ENCODE measurements around the gene AEBP1. TPM values are rescaled to one million over a fixed set of nuclear protein-coding genes. Genes with fewer than 3 reads are reported as not detected.

Gene AEBP1
- total RNA-seq, 1 donor from 2014 or later, result 19.8 TPM

DNA sequence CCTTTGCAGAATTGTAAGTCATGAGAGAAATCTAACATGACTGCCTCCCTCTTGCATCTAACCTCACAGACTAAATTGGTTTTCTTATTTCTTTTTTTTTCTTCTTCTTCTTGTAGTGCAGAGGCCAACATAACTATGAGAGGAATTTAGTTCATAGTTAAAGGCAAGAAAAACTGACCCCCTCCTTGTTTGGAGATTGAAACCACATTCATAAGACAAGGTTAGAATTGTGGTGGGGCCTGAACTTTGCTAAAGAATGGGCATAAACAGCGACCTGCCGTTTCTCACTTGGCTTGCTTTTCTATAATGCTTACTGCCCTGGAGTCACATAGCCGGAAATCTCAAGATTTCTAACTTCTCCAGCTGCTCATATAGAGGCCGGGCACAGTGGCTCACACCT lies 19.4 kb upstream of the AEBP1 start:
- no peak for DNase-seq (ENCODE audit: low read depth in 2 of 2)

DNA sequence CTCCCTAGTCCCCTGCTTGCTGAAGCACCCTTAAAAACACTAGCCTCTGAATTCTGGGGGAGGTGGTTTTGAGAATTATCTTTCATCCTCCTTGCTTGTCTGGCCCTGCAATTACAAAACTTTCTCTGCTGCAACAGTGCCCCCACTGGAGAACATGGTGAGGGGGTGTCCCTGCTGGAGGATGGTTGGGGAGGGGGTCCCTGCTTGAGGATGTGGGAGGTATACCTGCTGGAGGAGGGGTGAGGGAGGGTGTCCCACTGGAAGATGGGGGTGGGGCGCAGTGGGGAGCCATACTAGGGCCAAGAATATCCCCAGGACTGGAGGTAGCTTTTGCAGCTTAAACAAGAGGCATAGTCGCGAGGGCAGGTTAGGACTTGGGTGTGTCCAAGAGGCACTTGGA lies 18.6 kb upstream of the AEBP1 start:
- no peak for DNase-seq (ENCODE audit: low read depth in 2 of 2)

DNA sequence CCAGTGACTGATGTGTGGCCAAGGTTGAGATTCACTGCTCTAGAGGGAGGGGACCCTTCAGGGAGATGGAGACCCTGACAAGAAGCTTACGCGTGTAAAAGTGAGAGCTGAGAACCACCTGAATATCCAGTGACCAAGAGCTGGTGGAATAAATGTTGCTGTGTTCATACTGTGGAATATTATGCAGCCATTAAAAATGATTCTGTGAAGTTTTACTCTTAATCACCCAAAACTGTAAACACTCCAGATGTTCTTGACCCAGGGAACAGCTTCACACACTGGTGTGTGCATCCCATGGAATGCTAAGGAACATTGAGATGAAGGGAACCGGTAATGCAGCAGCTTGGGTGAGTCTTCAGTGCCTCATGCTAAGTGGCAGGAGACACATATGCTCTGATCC lies 17.5 kb upstream of the AEBP1 start:
- no peak for DNase-seq (ENCODE audit: low read depth in 2 of 2)

DNA sequence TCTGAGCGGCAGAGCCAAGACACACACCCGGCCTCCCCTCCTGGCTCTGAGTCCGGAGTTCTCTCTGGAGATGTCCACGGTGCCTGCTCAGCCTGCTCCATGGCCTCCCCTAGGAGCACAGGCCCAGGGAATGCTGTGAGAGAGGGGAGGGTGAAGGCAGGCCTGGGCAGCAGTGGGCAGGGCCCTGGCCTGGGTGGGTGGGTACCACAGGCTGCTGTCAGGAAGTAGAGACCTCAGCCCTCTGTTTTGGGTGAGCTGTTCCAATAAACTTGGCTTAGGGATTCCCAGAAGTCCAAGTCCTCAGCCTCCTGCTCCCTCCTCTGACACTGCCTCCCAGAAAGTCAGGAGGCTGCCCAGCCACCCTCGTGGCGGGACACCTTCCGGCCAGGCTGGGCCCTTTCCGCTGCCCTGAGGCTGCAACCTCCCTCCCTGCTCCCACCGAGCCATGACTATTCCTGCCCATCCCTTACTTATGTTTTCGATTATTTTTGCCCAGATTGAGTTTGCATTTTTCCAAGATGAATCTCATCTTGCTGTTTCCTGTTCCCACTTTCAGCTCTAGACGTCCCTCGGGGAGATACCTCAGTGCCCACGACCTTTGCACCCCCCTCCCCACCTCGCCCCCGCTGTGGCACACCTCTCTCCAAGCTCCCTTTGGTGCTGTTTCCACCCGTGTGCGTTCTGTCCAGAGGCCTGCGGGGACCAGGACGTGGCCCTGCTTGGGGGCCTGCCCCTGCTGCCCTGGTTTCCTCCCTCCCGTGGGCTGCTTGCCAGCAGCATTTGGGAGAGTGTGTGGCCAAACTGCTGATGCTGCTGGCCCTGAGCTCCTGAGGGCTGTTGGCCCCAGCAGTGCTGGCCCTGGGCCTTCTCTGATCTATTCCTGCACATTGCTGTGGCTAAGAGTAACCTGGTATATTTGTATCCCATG lies 16.0 kb upstream of the AEBP1 start:
- DNase-seq (ENCODE audit: low read depth in 2 of 2), result peak; percentile 51 to 74

DNA sequence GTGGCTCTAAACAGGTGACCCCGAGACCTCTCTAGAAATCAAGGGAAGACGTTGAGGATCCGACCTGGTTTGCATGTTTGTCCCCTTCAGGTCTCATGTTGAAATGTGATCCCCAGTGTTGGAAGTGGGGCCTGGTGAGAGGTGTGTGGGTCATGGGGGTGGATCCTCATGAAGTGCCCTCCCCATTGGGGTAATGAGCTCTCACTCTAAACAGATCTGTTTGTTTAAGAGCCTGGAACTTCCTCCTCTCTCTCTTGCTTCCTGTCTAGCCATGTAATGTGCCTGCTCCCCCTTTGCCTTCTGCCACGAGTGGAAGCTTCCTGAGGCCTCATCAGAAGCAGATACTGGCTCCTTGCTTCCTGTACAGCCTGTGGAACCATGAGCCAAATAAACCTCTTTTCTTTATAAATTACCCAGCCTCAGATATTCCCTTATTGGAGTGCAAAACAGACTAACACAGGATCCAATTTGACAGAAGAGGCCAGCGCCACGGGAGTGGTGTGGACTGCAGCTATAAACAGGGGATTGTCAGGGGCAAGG lies 11.0 kb upstream of the AEBP1 start:
- no peak for DNase-seq (ENCODE audit: low read depth in 2 of 2)

DNA sequence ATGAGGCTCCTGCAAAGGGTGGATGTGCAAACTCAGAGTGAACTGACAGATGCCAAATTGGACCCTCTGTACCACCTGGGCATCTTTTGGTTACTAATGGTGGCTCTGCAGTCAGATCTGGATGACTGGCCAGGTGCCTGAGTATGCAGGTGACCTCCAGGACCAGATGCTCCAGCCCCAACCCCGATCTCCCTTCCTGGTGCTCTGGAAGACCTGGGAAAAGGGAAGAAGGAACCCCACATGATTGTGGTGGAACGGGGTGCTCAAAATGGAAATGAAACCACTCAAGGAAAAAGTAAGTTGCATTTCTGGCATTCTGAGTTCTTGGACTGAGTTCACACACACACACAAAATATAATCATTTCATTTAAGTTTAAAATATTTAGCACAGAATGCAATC lies 9.8 kb upstream of the AEBP1 start:
- DNase-seq (ENCODE audit: low read depth in 2 of 2), result no peak

DNA sequence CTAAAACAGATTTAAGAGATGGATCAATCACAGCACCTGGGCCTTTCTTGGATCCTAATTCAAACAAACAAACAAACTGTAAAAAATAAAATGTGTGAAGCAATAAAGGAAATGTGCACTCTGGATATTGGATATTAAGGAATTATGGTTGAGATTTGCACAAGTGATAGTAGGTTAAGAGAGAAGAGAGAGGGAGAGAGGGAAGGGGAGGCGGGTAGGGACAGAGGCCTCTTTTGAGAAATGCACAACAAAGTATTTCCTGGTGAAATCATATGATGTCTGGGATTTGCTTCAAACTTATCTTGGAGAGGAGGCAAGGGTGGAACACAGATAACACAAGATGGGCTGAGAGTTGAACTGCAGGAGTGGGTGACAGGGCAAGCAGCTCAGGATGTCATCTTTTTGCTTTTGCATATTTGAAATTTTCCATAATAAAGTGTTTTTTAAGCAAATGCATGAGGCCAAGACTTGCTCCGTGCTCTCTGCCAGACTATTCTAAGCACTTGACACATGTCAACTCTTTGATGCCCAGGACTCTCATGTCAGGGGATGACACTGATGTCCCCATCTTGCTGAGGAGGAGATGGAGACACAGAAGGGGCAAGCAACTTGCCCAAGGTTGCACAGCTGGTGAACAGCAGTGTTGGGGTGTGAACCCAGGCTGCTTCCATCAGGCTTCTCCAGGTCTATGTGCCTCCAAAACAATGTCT lies 9.1 kb upstream of the AEBP1 start:
- DNase-seq (ENCODE audit: low read depth in 2 of 2), result no peak

DNA sequence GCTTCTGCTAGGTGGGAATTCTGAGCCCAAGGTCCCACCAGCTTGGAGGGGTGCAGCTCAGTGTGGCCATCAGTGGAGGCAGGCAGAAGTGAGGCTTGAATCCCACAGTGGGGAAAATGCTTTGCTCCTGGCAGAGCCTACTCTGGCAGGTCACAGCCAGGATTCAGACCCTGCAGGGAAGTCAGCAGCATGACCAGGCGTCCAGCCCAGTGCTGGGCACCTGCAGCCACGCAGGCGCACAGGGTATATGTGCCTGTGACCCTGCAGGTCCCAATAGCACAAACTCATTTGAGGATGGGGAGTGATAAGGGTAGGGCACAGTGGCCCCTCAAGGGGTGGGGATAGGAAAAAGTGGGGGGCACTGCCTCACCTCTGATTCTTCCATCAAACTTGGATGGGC lies 8.4 kb upstream of the AEBP1 start:
- no peak for DNase-seq (ENCODE audit: low read depth in 2 of 2)

DNA sequence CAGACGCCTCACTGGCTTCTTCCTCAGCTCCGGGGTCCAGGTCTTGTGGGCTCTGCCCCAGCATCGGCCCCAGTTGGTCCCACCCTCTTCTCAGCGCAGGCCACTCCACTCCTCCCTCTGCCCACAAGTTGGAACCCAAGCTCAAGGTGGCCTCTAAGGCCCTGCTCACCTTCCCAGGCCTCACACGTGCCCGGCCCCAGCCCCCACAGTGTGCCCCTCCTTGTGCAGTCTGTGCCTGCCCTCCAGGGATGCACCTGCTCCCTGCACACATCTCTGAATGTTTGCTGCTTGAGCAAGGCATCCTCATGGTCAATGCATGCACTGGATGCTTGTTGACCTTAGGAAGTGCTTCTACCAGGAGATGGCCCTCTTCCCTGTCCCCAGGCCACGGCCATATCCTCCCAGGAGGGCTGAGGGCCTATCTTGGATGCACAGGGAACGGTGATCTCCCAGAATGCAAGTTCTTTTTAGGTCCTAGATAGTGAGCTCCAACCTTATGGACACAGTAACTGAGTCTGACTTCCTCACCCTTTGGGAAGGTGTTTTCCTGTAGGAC lies 7.7 kb upstream of the AEBP1 start:
- no peak for DNase-seq (ENCODE audit: low read depth in 2 of 2)

DNA sequence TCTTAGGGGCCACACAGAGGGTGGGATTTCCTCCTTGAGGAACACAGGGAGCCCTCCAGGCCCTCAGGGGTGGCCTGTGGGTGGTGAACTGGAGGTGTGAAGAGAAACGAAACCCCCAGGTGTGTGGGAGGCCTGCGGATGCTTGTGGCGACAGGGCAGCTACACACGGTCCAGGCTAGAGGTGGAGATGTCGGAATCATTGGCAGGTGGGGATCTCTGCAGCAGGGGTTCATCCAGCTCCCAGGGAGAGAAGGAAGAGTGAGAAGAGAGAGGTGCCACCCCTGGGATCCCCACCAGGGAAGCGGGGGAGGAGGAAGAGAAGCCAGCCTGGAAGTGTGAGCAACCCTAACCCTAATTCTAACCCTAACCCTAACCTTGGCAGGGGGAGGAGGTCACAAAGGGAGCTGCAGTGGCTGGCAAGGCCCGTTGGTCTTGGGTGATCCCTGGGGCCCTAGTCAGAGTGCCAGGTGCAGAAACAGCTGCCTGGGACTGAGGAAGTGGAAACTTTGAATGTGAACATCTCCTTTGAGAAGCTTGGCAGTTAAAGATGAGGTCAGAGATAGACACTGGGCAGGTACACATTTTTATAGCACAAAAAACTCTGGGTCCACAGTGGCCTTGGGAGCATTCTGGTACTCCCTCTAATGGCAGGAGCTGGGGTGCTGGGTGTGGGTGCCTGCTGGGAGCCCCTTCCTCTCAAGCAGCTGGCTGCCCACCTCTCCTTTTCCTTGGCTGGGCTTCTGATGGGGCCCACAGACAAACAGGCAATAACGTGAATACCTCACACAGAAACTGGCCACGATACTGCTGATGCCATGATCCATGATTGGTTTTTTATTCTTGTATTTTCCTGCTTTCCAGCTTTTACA lies 6.8 kb upstream of the AEBP1 start:
- DNase-seq (ENCODE audit: low read depth in 2 of 2), result no peak

DNA sequence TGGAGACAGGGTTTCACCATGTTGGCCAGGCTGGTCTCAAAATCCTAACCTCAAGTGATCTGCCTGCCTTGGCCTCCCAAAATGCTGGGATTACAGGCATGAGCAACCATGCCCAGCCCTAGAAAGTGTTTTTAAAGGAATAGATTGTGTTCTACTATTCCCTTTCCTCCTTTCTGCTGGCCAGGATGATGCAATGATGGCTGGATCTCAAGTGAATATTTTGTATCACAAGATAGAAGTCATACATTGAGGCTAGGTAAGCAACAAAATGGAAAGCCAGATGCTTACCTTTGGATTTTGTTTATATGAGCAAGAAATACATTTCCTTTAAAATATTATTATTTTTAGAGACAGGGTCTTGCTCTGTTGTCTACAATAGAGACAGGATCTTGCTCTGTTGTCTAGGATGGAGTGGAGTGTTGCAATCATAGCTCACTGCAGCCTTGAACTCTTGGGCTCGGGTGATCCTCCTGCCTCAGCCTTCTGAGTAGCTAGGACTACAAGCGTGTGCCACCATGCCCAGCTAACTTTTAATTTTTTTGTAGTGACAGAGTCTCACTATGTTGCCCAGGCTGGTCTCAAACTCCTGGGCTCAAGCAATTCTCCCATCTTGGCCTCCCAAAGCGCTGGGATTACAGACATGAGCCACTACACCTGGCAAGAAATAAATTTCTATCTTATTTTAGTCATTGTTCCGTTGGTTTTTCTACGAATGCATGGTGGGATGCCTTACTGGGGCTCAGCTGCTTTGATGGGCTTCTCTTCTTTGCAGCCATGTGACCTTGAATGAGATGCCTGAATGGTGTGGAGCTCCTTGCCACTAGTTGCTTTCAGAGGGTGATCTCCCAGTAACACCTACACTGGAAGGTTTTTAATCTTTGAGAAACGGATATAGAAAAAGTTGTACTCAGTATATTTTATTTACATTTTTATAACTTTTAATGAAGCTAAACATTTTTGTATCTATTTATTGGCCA lies 5.8 kb upstream of the AEBP1 start:
- no peak for DNase-seq (ENCODE audit: low read depth in 2 of 2)

DNA sequence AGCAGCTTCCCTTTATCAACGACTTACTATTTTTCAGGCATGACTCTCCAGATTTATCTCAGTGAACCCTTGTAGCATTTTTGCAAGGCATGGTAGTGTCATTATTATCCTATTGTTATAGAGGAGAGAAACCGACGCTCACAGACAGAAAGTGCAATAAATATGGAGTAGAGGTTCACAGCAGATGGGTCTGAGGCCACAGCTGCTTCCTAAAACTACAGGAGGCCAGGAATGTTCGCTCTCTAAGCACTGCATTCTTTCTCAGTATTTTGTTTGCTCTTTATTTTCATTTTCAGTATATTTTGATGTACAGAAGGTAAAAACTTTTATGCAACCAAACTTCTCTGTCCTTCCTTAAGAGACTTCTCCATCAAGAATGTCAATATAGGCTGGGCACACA lies 4.5 kb upstream of the AEBP1 start:
- peak in 1 of 2 donors; percentile 46 for DNase-seq (ENCODE audit: low read depth in 2 of 2)

DNA sequence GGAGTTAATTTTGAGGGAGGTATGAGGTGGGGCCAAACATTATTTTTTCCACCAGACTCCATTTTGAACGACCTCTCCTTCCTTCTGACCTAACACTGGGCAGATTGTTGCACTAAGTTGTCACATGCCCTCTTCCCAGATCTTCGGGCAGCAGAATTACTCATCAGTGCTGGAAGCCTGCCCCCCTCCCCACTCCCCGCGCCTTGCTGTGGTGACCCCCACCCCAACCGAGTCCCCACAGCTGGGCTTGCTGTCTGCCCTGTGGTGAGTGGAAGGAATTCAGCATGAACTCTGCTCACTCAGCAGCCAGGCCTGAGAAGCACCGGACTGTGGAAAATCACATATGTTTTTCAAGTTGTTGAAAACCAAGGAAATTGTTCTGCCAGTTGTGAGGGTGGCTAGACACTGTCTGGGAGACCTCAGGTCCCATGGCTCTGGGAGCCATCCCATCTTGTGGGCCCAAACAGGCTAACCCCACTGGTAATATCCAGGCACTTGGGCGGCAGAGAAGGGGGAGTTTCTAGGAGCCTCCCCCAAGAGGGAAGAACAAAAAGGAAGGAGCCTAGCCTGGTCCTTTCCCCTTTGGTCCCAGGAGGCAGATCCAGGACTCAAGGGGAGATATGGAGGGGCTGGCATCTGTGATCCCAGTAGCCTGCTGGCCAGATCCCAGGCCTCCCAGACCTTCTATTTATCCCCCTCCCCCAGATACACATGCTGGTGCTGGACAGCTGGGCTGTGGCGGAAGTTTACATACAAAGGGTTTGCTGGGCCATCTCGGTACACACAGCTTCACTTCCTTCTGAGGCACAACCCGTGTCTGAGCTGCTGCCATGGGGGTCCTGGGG lies 3.5 kb upstream of the AEBP1 start:
- no peak for DNase-seq (ENCODE audit: low read depth in 2 of 2)

DNA sequence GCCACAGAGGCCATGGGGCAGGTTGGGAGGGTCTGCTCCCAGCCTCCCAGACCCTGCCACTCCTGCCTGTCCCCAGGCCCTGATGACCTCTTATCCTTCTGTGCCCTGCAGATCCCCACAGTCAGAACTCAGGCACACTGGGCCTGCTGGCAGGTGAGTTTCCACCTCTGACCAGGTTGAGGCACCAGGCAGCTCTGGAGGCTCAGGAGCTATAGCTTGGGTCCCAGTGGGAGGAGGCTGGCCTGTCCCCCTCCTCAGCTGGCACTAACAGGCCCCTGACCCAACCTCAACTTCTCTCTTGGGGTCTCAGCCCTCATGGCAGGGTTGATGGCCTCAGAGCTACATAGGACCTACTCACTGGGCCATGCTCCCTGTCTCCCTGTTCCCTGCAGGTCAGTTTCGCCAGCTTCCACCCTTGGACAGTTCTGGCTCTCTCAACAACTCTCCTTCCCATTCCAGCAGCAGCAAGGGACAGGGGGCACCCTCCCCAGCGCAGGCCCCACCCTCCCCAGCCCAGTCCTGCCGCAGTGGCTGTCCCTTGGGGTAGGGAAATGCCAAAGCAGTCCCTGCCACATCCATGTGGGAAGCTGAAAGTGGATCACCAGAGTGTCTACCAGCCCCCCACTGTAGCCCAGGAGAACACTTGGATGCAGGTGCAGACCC lies 2.7 kb upstream of the AEBP1 start:
- DNase-seq (ENCODE audit: low read depth in 2 of 2), result no peak

DNA sequence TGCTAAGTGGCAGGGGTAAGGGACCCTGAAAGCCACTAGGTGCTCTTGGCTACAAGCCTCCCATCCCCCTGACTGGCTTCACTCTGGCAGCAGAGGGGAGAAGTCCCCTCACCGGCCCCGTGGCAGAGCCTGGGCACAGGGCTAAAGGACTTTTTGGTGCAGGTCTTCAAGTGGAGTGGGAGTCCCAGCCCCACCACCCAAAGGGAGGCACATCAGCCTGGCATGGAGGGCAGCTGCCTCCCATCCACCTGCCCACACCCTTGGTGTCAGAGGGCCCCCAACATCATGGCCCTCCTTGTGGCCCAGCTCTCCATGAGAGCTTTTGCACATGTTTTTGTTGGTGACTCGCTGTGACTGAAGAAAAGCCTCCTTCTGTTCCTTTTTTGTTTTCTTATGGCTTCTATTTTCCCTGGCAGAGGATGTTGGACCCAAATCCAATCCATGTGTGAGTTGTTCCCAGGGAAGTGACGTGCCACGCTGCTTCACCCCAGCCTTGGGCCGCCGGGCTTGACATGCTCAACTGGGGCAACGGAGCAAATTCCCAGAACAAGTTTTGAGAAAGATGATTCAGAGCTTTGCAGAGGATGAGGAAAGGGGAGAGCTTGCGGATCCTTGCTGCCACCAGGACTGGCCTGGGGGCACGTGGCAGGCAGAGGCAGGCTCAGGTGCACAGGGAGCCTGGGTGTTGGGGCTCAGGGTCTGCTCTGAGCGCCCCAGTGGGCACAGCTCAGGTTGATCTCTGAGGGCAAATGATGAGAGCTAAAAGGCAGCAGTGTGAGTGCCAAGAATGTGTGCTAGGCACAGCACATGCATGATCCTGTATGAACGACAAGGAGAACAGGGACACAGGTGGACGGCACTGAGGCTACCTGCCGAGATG lies 1.9 kb upstream of the AEBP1 start:
- DNase-seq (ENCODE audit: low read depth in 2 of 2), result peak in 1 of 2 donors; percentile 16

DNA sequence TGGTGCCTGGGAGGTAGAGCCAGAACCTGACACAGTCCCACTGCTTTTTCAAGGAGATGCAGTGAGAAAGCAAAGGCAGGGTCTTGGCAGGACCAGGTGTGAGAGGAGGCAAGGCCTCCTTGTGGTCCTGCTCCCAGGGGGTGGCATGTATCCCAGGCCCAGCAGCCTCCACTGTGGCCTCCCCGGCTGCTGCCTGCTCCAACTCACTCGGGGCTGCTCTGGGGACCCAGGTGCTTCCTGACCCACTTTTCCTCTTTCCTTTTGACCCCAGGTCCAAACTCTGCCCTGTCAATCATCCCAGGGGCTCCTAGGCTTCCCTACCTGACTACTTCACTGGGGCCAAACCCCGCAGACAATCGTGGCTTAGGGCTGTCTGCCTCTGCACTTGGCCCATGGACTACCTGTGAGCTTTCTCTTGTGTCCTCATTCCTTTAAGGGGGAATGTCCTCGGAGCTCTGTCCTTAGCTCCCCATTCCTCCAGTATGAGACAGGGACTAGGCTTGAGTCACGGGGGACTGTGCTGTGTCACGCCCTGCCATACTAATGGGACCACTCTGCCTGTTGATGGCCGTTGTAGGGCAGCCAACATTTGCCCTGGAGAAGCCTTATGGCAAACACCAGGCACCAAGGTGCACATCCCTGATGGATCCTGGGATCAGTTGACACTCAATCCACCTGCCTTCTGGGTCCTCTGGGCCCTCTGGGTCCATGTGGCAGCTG lies 1.1 kb upstream of the AEBP1 start:
- no peak for DNase-seq (ENCODE audit: low read depth in 2 of 2)

DNA sequence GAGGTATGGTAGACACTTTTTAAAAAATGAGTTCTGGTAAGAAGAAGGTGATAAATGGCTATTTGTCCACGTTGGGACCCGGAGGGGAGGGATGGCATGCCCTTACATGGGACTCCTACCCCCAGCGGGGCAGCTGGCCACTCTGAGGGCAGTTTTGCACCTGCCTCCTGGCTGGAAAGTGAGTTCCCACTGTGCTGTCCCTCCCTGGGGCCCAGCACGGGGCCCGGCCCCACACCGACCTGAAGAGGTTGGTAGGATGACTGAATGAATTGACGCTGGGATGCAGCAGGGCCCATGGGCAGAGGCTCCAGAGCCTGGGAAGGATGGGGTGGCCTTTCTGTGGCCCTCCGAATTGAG lies 601 bp upstream of the AEBP1 start:
- DNase-seq (ENCODE audit: low read depth in 2 of 2), result no peak

All from lung microvascular endothelial cell (primary cell).